Activated T-cell treated with anti-CD3 and anti-CD28 coated beads, Interleukin-2, amount 50 U/mL, for 48 hours (primary cell): ENCODE measurements around the gene HAPLN2.
"Not testable (repeated sequence)": the region's sequence is repeated elsewhere in the genome, so short reads cannot be mapped to it uniquely, and the experiment has no call there.

Experiments
- DNase-seq, 2 experiments: peaks; one replicate each; pipeline ENCODE4 v3.0.0-alpha.2; 2020

The HAPLN2 gene

GRCh38 chr1:156623946-156624813, 5.0 kb downstream of the HAPLN2 start:
- DNase-seq, result peak; percentile 64 to 72

GRCh38 chr1:156624814-156625435, 5.7 kb downstream of the HAPLN2 start:
- peak in 1 of 2 experiments; percentile 34 for DNase-seq

DNA sequence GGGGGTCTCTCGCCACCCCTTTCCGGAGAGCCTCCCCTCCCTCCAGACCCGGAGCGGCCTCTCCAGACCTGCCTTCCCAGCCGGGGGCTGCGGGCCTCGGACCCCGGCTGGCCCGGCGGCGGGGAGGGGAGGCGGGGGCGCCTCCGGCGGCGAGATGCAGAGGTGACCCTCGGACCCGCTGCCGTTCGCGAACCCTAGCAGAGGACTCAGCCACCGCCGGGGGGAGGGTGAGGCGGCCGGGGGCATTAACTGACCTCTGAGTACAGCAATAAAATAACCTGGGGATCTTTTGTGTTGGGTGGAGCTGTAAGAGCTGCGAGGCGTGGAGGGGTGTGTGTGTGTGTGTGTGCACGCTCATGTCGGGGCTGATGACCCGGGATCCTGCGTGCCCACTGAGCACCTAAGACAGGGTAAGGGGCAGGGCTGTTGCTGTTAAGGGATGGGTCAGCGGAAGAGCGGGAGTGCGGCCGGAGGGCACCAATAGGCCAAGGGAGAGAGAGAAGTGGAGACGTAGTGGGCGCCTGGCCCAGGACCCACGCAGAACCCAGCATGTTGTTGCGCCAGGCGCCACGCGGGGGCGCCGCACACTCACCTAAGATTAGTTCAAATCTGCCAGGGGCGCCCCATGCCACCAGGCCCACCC, 6.3 kb downstream of the HAPLN2 start:
- peak; percentile 82 to 85 for DNase-seq

DNA sequence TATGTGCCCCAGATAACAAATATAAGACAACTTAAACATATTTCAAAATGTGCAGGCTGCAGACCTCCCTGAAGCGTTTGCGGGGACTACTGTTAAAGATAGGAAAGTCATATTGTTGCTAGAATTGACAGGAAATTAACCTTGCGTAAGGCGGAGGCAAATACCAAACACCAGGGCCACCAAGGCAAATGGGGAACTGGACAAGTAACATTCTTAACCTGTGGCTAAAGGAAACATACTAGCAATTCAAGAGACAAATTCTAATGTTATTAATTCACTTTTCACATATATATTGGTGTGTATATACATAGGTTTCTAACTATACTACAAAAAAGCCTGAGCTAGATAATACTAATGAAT, 6.8 kb downstream of the HAPLN2 start:
- no peak for DNase-seq

DNA sequence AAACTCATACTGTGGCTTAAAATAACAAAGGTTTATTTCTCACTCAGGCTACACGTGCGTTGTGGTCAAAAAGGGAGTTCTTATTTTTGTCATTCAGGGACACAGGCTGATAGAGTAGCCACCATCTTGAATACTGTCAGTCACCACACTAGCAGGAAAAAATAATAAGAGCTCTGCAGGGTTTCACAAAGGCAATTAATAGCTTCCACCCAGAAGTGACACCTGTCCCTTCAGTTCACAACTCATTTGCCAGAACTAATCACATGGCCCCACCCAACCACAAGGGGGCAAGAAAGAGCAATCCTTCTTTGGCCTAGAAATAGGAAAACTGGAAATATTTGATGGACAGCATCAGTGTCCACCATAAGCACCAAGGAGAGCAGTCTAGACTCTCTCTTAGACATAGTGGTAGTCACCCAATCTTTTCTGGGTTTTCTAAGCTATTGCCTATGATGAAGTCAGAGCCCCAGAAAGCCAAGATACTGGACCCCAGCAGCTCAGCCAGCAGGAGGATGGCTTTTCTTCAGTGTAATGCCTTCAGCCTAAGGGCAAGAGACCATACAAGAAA, 8.2 kb downstream of the HAPLN2 start:
- peak; percentile 47 to 52 for DNase-seq

- no peak for DNase-seq
Measured at GRCh38 chr1:156629823-156630449, 10.7 kb downstream of the HAPLN2 start.

- not testable (repeated sequence) for DNase-seq
Measured at GRCh38 chr1:156631152-156631551, 11.9 kb downstream of the HAPLN2 start.

DNA sequence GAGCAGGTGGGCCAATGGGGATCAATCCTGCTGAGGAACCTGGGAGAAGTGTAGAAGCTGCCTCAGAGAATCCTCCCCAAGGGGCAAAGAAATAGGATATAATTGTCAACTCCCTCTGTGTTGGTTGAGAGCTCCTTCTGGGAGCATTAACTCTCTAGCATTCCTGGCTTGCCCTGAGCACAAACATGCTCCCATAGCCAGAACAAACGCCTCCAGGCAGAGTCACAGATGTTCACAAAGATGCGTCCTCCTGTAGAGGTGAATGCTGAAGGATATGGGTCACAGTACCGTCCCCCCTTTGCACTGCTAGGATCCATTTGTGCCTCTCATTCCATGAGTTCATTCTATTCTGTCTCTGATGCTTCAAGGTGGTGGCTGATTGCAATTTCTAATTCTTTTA, 13.1 kb downstream of the HAPLN2 start:
- no peak for DNase-seq

DNA sequence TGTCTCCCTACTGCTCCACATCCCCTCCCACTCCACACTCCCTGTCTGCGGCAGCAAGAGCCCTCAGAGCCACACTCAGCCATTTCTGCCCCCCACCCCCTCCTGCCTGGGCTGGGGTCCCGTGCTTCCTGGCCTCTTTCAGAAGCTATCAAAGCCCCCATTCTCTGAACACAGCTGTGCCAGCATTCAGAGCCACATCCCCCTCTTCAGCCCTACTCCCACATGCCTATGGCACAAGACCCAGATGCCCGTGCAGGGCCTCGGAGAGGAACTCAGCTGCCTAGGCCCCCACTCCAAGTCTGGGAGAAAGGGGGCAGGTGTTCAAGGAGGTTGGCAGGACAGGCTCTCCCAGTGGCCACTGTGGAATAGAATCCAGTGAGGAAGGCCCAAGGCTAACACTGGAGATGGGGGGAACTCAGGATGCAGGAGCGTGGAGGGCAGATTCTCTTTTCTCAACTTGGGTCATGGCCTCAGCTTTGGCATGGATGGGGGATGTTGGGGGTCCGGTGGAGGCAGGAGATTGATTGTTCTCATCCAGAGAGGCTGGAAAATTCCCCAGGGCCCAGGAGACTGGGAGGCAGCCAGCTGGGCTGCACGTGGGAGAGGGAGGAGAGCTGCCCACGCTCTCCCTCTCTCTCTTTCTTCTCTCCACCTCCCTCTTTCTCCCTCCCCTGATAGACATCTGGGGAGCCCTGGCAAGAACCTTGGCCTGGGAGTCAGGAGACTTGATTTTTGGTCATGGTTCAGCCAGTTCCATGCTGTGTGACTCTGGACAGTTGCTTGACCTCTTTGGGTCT, 19.2 kb downstream of the HAPLN2 start:
- DNase-seq, result no peak

- no peak for DNase-seq
Measured at GRCh38 chr1:156639601-156640101, 20.4 kb downstream of the HAPLN2 start.

DNA sequence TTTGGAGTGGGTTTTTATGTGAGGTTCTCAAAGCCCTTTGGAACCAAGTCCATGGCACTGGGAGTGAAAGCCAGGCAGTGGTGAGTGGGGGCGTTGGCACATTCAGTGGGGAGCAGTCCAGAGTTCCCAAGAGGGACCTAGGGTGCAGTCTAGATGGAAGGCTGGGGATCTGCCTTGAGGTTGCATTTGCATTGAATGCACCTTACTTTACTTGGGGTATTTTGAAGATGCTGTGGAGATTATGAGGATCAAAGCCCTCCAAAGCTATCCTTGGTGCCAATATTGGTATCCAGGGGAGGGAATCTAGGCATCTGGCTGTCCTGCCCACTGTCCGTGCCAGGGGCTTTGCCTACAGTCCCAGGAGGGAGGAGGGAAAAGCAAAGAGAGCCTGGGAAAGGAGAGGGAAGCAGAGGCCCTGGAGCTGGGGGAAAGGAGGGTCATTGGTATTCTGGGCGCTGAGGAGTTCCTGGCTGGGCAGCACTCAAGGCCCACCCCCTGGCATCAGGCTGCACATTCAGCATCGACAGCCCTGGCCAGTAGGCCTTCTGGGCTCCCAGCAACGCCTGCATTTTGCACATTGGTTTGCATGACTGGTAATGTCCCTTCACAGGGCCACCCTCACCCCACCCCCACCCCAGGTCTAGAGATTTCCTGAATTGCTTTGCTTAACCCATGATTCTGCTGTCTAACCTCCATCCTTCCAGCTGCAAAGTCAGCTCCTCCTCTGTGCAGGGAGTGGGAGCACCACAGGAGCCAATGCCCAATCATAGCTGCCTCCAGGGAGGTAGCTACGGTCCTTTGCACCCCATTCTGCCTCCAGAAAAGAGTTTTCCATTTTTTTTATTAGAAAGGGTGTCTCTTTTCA, 21.9 kb downstream of the HAPLN2 start:
- DNase-seq, result no peak

DNA sequence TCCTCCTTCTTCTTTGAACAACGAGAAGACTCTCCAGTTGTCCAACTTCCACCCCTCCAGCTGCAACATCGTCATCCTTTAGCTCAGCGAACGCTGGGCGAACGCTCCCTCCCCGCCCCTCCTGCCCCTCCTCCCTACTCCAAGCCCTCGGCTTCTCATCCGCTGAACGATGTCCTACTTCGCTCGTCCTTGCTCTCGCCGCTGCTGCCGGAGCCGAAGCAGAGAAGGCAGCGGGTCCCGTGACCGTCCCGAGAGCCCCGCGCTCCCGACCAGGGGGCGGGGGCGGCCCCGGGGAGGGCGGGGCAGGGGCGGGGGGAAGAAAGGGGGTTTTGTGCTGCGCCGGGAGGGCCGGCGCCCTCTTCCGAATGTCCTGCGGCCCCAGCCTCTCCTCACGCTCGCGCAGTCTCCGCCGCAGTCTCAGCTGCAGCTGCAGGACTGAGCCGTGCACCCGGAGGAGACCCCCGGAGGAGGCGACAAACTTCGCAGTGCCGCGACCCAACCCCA, 22.6 kb downstream of the HAPLN2 start, which contains the start of gene BCAN:
BCAN (plus strand) TSS at position 357 of the 504 bp plus-strand sequence. CDS start 3,938 bp downstream, outside the sequence.
- peak; percentile 30 to 36 for DNase-seq

GRCh38 chr1:156642265-156643048, 23.2 kb downstream of the HAPLN2 start:
- DNase-seq, result no peak

DNA sequence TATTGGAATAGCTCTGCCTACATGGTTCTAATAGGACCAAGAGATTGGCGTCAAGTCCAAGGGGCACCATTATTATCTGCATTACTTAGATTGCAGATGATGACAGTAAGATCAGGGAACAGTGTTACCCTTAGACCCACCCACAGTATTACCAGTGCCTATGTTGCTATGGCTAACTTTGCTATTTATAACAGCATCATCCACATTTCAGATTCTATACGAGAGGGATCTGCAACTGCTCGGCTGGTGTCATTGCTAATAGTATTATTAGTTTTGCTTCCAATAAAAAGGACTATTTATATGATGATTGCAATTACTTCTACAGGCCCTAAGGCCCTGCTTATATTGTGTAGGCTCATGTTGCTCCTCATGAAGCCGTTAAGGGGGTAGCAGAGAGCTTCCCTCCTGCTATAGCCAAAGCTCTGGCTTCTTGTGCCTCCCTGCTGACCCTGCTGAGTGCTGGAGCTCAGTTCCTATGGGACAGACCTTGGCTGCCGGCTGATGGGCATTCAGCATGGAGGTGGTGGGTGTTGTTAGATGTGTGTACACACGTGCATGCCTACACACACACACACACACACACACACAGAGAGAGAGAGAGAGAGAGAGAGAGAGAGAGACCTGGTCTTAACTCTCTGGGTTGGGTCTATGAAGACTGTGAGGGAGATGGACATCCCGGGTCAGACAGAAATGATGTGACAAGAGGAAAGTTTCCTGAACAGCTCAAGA, 24.0 kb downstream of the HAPLN2 start:
- DNase-seq, result no peak

DNA sequence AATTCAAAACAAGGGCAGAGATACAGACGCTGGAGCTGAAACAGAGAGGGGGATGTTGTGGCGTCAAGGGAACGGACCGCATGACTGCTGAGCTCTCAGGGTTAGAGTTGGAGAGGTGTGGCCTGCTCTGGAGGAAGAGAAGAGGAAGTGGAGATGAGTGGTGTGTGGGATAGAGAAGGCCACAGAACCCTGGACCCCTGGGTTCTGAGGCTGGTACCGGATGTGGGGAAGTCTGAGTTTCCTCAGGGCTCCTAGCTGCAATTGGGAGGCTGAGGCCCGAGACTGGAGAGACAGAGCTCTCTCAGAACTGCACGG, 24.5 kb downstream of the HAPLN2 start:
- DNase-seq, result peak; percentile 27 to 50

DNA sequence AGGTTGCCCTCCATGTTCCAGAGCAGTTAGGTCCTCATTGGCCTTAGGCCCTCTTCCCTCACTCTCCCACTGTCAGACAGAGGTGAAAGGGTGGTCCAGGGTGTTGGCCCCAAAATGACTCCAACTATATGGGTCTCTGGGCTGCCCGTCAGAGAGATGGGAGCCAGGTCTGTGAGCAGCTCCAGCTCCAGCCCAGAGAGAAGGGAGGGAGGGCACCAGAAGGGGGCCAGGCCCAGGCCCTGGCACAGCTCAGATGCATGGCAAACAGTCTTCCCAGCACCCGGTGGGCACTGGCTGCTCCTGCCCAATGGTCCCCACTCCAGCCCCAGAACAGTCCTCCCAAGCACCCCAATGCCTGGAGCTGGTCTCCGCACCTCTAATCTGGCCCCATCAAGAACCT, 24.9 kb downstream of the HAPLN2 start:
- no peak for DNase-seq

- DNase-seq, result no peak
Measured at GRCh38 chr1:156644640-156645039, 25.4 kb downstream of the HAPLN2 start.

DNA sequence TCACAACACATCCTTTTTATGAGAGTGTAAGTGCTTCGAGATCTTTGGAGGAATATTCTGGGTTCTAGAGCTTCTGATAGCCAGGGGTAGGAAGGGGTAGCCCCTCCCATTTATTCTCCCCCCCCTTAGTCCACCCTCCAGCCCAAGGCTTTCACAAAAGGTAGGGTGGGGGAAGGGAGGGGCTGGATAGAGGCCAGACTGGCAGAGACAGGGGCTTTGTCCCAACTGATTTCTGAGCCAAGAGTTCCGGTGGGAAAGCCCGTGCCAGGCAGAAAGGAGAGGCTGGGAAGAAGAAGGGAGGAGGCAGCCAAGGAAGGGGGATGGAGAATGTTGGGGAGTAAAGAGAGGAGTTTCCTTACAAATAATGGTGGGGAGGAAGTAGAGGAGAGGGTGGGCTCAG, 25.8 kb downstream of the HAPLN2 start:
- no peak for DNase-seq

- no peak for DNase-seq
Measured at GRCh38 chr1:156645666-156646065, 26.5 kb downstream of the HAPLN2 start.
